NK-92 (cell line): ENCODE data around the gene CIRBP.

Experiments used
- DNase-seq: peaks from one replicate; lab custom pipeline; 2025; ENCODE audit not compliant: unreplicated experiment; lab: John Stamatoyannopoulos, UW

The CIRBP gene

DNA sequence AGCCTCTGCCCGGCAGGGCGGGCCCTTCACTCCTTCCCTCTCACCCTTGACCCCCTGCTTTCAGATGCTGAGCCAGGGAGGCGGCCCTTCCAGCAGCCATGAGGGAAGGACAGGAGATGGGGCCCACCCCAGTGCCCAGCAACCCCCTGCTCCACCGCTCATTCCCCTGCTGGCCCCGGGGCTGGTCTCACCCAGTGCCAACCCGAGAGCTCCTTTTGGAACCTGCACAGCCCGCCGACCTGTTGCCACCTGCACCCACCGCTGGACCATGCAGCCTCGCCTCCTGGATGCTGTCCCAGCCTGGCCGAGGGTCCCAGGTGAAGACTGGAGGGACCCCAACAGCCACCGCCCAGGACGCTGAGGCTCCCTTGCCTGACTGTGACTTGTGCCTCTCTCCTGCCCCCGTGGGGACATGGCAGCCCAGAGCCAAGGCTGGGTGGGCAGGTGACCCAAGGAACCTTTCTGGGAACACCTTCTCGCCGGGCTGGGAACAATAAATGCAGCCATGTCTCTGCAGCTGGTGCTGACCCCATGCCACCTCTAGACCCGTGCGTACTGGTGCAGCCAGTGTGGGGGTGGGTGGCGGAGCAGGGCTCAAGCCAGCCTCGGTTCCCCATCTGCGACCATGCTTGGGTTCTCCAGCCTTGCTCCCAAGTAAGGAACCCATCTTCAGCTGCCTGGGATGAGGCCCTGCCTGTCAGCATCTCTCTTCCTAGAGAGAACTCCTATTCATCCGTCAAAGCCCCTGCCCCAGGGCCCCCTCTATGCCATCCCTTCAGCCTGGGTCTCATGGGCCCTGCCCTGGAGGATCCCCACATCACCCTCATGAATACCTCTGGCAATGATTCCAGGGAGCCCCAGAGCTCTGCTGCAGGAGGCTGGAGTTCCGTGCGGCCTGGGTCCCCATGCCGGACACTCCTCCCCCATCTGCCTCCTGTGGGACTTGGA, 9.9 kb downstream of the CIRBP start:
- DNase-seq: no peak

GRCh38 chr19:1279782-1280341, 10.7 kb downstream of the CIRBP start:
- DNase-seq: no peak

DNA sequence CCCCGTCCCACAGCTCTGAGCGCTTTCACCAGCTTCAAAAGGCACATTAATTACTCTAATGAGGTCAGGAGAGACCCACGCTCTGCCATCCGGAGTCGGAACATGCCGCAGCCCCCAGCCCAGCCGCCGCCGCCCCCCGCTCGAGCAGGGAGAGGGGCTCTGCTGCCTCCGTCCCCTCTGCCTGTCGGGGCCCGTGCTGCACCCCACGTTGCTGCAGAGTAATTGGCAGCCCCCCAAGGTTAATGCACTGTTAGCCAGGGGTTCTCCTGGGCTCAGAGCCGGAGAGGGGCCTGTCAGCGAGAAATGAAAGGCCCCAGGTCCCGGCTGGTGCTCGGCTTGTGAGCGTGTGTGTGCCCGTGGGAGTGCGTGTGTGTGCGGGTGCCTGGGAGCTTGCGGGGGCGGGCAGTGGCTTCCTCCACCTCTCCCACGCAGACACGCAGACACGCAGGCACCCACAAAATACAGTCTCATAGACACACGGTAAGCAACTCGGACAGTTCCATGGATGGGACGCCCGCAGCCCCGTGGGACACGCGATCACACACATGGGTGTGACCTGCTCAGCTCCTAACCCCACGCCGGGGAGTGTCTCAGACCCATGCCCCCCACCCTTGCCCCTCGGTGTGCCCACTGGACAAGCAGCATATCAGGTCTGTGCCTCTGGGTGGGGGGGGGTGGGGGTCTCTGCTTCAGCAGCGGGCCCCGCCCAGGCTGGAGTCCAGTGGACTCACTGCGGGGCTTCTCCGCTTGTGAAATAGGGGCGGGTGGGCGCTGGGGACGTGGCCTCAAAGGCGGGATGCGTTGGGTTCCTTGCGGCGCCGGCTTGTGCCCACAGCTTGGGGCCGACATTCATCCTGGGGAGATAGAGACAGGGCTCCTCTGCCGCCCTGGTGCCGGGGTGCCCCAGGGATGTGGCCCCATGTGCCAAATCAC, 11.8 kb downstream of the CIRBP start:
- DNase-seq: no peak

GRCh38 chr19:1281569-1282287, 12.6 kb downstream of the CIRBP start:
- no peak for DNase-seq

GRCh38 chr19:1282588-1283206, 13.6 kb downstream of the CIRBP start:
- no peak for DNase-seq

GRCh38 chr19:1283207-1283916, 14.2 kb downstream of the CIRBP start:
- no peak for DNase-seq

GRCh38 chr19:1283917-1284292, 14.8 kb downstream of the CIRBP start:
- no peak for DNase-seq

DNA sequence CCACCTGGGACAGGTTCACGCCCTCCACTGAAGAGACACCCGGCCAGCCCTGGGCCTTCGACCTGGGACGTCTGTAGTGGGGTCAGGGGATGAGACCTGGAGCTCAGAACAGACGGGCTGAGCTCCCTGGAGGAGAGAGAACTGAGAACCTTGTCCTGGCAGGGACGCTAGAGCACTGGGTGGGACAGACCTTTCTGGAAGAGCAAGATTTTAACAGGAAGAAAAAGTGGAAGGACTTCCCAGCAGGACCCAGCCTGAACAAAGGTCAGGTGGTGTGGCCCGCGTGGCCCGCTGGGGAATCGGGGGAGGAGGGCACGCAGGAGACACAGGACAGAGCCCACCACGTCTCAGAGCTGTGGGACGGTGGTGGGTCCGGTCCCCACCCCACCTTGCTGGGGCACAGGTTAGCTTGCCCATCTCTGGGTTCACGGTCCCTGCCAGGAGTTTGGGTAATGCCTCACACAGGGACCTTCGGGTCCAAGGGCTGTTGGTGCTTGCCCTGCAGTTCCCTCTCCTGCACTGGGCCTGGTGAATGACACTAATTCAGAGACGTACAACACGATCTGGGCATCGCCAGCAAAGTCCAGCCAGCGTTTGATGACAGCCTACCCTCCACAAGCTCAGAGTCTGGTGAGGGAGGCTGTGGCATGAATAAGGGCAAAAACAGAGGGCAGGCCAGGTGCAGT, 15.3 kb downstream of the CIRBP start:
- no peak for DNase-seq

DNA sequence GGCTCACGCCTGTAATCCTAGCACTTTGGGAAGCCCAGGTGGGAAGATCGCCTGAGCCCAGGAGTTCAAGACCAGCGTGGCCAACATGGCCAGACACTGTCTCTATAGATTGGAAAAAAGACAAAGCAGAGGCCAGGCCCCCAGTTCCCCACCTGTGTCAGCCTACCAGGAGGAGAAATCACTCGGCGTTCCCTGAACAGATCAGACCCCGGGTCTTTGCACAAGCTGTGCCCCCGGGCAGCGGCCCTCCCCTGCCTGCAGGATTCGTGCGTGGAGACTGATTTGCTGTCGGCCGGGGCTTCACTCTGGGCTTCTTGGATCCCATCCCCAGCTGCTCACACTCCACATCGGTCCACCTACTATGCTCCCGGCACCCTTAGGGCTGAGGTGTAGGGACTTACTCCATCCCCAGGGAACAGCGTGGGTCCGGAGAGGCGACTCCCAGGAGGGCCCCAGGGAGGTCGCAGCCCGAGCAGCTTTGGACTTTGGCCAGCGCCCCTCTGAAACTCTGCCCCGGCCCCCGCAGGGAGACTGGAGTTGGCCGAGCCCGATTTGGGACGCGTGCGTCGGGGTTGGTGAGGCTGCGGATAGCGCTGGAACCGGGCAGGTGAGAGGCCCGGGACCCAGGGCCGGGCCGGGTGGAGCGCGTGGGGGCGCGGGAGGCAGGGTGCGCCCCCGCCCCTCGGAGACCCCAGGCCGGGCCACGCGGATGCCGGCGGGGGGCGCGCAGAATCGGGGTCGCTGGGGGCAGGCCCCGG, 16.0 kb downstream of the CIRBP start:
- no peak for DNase-seq

DNA sequence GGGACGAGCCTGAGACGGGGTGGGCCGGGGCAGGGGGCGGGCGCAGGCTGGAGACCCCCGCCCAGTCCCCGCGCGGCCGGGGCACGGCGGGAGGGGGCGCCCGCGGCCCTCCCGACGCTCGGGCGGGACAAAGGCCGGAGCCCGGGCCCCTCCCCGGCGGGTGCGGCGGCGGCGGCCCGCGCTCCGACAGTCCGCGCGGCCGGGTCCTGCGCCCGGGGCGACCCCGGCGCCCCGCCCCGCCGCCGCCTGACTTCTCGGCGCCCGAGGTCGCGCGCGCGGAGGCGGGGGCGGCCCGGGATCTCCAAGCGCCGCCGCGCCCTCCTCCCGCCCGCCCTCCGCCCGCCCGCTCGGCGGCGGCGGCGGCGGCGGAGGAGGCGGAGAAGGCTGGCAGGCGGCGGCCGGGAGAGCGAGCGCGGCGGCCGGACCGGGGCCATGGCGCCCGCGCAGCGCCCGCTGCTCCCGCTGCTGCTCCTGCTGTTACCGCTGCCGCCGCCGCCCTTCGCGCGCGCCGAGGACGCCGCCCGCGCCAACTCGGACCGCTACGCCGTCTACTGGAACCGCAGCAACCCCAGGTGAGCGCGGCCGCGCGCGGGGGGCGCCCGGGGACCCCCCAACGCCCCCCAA, 16.7 kb downstream of the CIRBP start, which contains the start of gene EFNA2:
TSS of gene EFNA2 (plus strand) at position 137 of the 624 bp plus-strand sequence. CDS start at position 433, 296 bp downstream.
- DNase-seq: no peak

DNA sequence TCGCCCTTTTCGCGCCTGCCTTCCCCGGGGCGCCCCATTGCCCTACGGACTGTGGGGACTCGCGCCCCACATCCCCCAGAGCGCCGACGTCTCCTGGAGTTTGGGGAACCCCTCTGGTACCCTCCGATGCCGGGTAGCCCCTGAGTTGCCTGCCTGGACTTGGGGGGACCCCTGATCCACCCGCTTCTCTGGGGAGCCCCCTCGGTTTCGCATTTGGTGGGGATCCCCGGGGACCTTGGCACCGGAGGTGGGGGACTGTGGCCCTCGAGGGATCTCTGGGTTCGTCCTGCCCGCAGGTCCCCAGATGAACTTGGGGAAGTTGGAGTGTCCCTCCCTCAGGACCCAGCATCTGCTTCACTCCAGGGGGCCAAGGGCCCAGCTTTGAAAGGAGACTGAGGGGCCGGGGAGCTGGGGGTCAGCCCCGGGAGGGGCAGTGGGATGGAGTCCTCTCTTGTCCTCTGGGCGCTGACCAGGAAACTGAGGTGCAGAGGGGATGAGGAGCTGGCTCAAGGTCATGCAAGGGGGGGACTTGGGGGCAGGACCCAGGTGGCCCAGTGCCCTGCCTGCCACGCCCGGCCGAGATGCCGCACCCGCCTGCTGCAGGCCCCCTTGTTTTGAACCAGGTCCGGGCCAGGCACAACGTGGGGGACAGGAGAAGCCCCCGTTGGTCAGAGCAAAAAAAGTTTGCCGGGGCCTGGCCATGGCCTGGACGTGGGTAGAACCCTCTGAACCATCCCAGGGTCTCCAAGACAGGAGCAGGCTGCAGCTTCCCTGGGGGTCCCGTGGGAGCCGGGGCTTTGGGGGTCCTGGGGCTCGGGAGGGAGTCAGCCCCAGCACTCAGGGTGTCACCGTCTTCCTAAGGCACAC, 17.6 kb downstream of the CIRBP start:
- DNase-seq: no peak

- no peak for DNase-seq
Observed at GRCh38 chr19:1287354-1288225, 18.5 kb downstream of the CIRBP start.

DNA sequence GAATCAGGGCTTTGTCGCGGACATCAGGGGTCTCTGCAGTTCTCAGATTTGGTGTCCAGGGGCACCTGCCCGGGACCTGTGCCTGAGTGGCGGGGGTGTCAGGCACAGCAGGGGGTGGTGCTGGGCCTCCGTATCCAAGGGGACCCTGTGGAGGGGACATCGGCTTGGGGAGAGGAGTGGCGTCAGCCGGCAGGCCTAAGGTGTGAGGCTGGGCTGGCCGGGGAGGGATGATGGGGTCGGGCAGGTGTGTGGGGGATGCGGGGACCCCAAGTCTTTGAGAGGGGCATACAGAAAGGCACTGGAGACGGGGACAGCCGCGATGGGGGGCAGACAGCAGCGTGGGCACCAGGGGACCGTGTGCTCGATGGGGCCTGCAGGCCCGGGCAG, 19.1 kb downstream of the CIRBP start:
- DNase-seq: no peak

GRCh38 chr19:1288833-1289685, 19.9 kb downstream of the CIRBP start:
- no peak for DNase-seq

DNA sequence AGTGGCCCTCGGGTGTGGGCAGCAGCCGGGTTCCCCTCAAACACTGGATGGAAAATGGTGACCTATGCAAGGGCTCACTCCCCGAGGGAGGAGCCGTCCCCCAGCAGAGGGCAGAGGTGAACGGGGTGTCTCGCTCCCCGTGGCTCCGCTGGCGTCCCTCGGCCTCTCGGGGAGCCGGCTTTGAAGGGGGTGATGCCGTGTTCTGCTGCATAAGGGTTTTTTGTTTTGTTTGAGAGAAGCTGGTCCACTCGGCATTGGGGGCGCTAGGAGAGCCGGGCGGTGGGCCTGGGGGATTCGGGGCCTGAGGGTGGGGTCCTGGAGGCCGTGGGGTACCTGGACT, 20.5 kb downstream of the CIRBP start:
- DNase-seq: no peak
